Caco-2 (cell line): ENCODE data around the gene NKAIN2. TPM values are rescaled to one million over a fixed set of nuclear protein-coding genes. Genes with fewer than 3 reads are reported as not detected.

Source experiments
- BruUV-seq: library from RNA; stranded (reverse); fragments of 400-500 nt; replicated peaks from 2 replicates; lab custom pipeline; 2021; lab: Mats Ljungman, UMichigan
- CTCF ChIA-PET: fragments of 300-600 bp; sonication (Branson Sonifier 250); formaldehyde crosslinking; loops from one replicate; lab custom pipeline; 2022; ENCODE audit warnings: antibody characterized with exemption; lab: Charles Lee
- POLR2A ChIA-PET: fragments of 300-600 bp; sonication (Branson Sonifier 250); formaldehyde crosslinking; loops from one replicate; lab custom pipeline; 2022; ENCODE audit warnings: antibody characterized with exemption; lab: Charles Lee
- DNase-seq, 2 experiments: peaks; one replicate each; pipeline versions ENCODE4 v3.0.0 to v3.0.0-alpha.2; 2020 to 2022
- H3K27me3 ChIP-seq: replicated peaks from 2 replicates; pipeline ENCODE4 v1.6.0; 2011; ENCODE audit warnings: low read length; ENCODE audit not compliant: control insufficient read depth, insufficient read depth
- H3K36me3 ChIP-seq: 2 replicates; pipeline ENCODE4 v1.5.1; 2011; ENCODE audit warnings: low read length; ENCODE audit not compliant: control insufficient read depth, insufficient read depth
- H3K4me1 ChIP-seq: fragments of 250-450 bp; sonication (Bioruptor Pico); 2 replicates; pipeline ENCODE4 v1.5.1; 2020; ENCODE audit warnings: mild to moderate bottlenecking
- H3K4me3 ChIP-seq: 2 replicates; pipeline ENCODE4 v1.5.1; 2011; ENCODE audit warnings: low read depth, mild to moderate bottlenecking, control low read depth, low read length
- H3K9me3 ChIP-seq: fragments of 250-450 bp; sonication (Bioruptor Pico); 2 replicates; pipeline ENCODE4 v1.5.1; 2020; ENCODE audit warnings: mild to moderate bottlenecking, moderate library complexity
- H3K27ac Mint-ChIP-seq: one replicate; pipeline ENCODE4 v1.8.0; 2022; ENCODE audit warnings: mixed read lengths; ENCODE audit not compliant: unreplicated experiment
- H3K27me3 Mint-ChIP-seq: one replicate; pipeline ENCODE4 v1.8.0; 2022; ENCODE audit warnings: mixed read lengths; ENCODE audit not compliant: insufficient read depth, unreplicated experiment
- H3K36me3 Mint-ChIP-seq: one replicate; pipeline ENCODE4 v1.8.0; 2022; ENCODE audit warnings: mild to moderate bottlenecking, mixed read lengths; ENCODE audit not compliant: insufficient read depth, unreplicated experiment
- H3K4me1 Mint-ChIP-seq: one replicate; pipeline ENCODE4 v1.8.0; 2022; ENCODE audit warnings: low read depth, mixed read lengths; ENCODE audit not compliant: unreplicated experiment
- H3K4me3 Mint-ChIP-seq: one replicate; pipeline ENCODE4 v1.8.0; 2022; ENCODE audit warnings: mild to moderate bottlenecking, moderate library complexity, mixed read lengths; ENCODE audit not compliant: unreplicated experiment
- H3K9me3 Mint-ChIP-seq: one replicate; pipeline ENCODE4 v1.8.0; 2022; ENCODE audit warnings: mixed read lengths; ENCODE audit not compliant: unreplicated experiment
- intact Hi-C: fragments of 100-400 bp; cut with micrococcal nuclease; formaldehyde crosslinking; loops from one replicate; pipeline ENCODE4 v1.10.0; 2022; ENCODE audit not compliant: unreplicated experiment
- total RNA-seq: library from RNA; stranded (reverse); gene quantifications from 2 replicates; pipeline ENCODE4 v1.2.3, GENCODE V29; 2022
- TF ChIP-seq, protein P1 (sequence below), 2 experiments: fragments of 200-600 bp in 1 of 2; IDR thresholded peaks; 1 replicate in 1 of 2; 2 replicates in 1 of 2; pipeline versions ENCODE4 v1.5.1 to v1.8.0; 2011 to 2022; ENCODE audit warnings: antibody characterized with exemption in 1 of 2, control low read depth in 1 of 2, inconsistent platforms in 1 of 2, low read depth in 1 of 2, low read length in 1 of 2, mild to moderate bottlenecking in 1 of 2, moderate library complexity in 1 of 2; ENCODE audit not compliant: insufficient read depth in 1 of 2, severe bottlenecking in 1 of 2, unreplicated experiment in 1 of 2

NKAIN2 gene
- total RNA-seq, 1 experiment from 2014 or later: not detected

DNA sequence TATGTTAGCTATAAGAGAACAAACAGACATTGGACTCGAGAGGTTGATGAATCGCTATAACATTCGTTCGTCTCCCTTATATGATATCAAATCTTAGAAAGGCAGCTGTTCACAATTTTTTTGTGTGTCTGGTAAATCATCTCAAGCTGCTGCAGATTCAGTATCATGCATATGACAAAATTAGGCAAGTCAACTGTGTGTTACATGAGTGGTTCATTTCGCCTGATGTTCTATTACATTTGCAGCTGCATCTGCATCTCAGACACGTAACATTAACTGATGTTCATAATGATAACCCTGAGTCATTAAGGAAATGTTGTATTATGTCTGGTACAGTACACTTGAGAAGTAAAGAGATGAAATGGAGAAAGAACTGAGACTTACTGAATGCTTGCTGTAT, 92.1 kb downstream of the NKAIN2 start:
- Mint-ChIP-seq H3K27me3 (peaks cover 3% of the 10 kb centered on the region), H3K9me3 (no peaks in the 10 kb centered on the region), H3K27ac (no peak overlapping the region), H3K36me3 (no peaks in the 10 kb centered on the region), H3K4me3 (no peak overlapping the region), H3K4me1 (no peaks in the 10 kb centered on the region)
- TF ChIP-seq, protein P1, sequence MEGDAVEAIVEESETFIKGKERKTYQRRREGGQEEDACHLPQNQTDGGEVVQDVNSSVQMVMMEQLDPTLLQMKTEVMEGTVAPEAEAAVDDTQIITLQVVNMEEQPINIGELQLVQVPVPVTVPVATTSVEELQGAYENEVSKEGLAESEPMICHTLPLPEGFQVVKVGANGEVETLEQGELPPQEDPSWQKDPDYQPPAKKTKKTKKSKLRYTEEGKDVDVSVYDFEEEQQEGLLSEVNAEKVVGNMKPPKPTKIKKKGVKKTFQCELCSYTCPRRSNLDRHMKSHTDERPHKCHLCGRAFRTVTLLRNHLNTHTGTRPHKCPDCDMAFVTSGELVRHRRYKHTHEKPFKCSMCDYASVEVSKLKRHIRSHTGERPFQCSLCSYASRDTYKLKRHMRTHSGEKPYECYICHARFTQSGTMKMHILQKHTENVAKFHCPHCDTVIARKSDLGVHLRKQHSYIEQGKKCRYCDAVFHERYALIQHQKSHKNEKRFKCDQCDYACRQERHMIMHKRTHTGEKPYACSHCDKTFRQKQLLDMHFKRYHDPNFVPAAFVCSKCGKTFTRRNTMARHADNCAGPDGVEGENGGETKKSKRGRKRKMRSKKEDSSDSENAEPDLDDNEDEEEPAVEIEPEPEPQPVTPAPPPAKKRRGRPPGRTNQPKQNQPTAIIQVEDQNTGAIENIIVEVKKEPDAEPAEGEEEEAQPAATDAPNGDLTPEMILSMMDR (IDR thresholded peaks at IDR 0.05; ENCODE audit: insufficient read depth in 1 of 2, low read depth in 1 of 2, low read length in 1 of 2, severe bottlenecking in 1 of 2, unreplicated experiment in 1 of 2): no peak
- H3K4me3 ChIP-seq: no peak overlapping the region
- no peaks in the 10 kb centered on the region for H3K27me3 ChIP-seq
- intact Hi-C loops: no loop called here
- no peaks in the 10 kb centered on the region for H3K36me3 ChIP-seq
- no peaks in the 10 kb centered on the region for H3K4me1 ChIP-seq
- no peak for DNase-seq
- BruUV-seq: no TSS peak
- ChIA-PET CTCF (no interaction called here), POLR2A (no interaction called here)
- no peaks in the 10 kb centered on the region for H3K9me3 ChIP-seq

DNA sequence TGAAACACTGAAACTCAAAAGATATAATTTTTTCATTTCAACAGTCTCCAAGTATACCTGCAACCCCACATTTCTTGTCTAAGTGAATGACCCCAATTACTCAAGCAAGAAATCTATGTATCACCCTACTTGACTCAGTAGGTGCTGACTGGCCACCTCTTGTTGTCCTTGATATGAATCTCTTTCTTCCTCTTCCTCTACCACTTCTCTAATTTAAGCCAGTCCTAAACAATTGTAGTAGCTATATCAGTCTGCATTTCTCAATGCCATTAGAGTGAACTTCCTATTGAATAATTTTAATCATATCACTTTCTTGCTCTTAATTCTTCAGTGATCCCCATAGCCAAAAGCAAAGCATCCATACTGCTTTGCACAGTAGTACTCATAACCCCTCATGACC, 93.2 kb downstream of the NKAIN2 start:
- H3K4me1 Mint-ChIP-seq: no peaks in the 10 kb centered on the region
- intact Hi-C loops: no loop called here
- no TSS peak for BruUV-seq
- no peak overlapping the region for H3K27ac Mint-ChIP-seq
- H3K9me3 Mint-ChIP-seq: no peaks in the 10 kb centered on the region
- Histone ChIP-seq H3K27me3 (no peaks in the 10 kb centered on the region), H3K9me3 (no peaks in the 10 kb centered on the region), H3K36me3 (no peaks in the 10 kb centered on the region), H3K4me1 (no peaks in the 10 kb centered on the region), H3K4me3 (no peak overlapping the region)
- no peak overlapping the region for H3K4me3 Mint-ChIP-seq
- no peaks in the 10 kb centered on the region for H3K36me3 Mint-ChIP-seq
- DNase-seq: no peak
- CTCF ChIA-PET: no interaction called here
- TF ChIP-seq, protein P1 (IDR thresholded peaks at IDR 0.05; ENCODE audit: insufficient read depth in 1 of 2, low read depth in 1 of 2, low read length in 1 of 2, severe bottlenecking in 1 of 2, unreplicated experiment in 1 of 2): no peak
- peaks cover 3% of the 10 kb centered on the region for H3K27me3 Mint-ChIP-seq
- POLR2A ChIA-PET: no interaction called here

DNA sequence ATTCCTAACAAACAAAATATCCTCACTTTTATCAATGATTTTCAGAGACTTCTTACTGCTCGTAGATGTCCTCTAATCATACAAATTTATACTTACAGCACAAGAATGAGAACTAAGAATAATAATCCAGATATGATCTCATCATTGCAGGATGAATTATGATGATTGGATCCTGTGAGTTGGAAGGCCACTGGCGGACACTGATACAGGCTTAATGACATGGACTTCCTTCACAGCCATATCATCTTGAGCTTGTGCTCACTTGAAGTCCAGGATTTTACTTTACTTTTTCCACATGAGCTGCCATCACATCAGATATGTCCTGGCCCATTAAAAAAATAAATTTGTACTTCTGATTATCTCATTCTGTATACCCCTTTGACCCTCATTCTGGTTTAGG, 94.3 kb downstream of the NKAIN2 start:
- H3K36me3 Mint-ChIP-seq: no peaks in the 10 kb centered on the region
- H3K4me1 Mint-ChIP-seq: no peaks in the 10 kb centered on the region
- no TSS peak for BruUV-seq
- DNase-seq: no peak
- TF ChIP-seq, protein P1 (IDR thresholded peaks at IDR 0.05; ENCODE audit: insufficient read depth in 1 of 2, low read depth in 1 of 2, low read length in 1 of 2, severe bottlenecking in 1 of 2, unreplicated experiment in 1 of 2): no peak
- no peak overlapping the region for H3K4me3 ChIP-seq
- no peaks in the 10 kb centered on the region for H3K9me3 Mint-ChIP-seq
- peaks cover 3% of the 10 kb centered on the region for H3K27me3 Mint-ChIP-seq
- H3K9me3 ChIP-seq: no peaks in the 10 kb centered on the region
- no peaks in the 10 kb centered on the region for H3K4me1 ChIP-seq
- ChIA-PET CTCF (no interaction called here), POLR2A (no interaction called here)
- H3K27me3 ChIP-seq: no peaks in the 10 kb centered on the region
- no peak overlapping the region for H3K4me3 Mint-ChIP-seq
- H3K27ac Mint-ChIP-seq: no peak overlapping the region
- H3K36me3 ChIP-seq: no peaks in the 10 kb centered on the region
- intact Hi-C loops: no loop called here
